ENCODE results near the gene PXDN. TPM values are rescaled to one million over a fixed set of nuclear protein-coding genes. Genes with fewer than 3 reads are reported as not detected.

PXDN gene
- total and polyA plus RNA-seq, 3 experiments from 2014 or later, result 0.39 to 3.3 (median 1.00) TPM

- Mint-ChIP-seq H3K27ac (no peak overlapping the region), H3K27me3 (peaks cover 5 to 12% of the 10 kb centered on the region in 2 donors), H3K9me3 (peaks cover 0 to 3% (median 0%) of the 10 kb centered on the region in 5 donors), H3K36me3 (no peaks in the 10 kb centered on the region), H3K4me1 (peaks cover 0 to 5% (median 1%) of the 10 kb centered on the region in 3 donors), H3K4me3 (no peak overlapping the region)
- Histone ChIP-seq H3K4me1 (ENCODE audit: insufficient read depth, low read length) (no peaks in the 10 kb centered on the region), H3K27me3 (ENCODE audit: insufficient read depth, low read length, poor library complexity, severe bottlenecking) (no peaks in the 10 kb centered on the region), H3K9me3 (ENCODE audit: low read length) (no peaks in the 10 kb centered on the region), H3K36me3 (ENCODE audit: insufficient read depth, low read length) (no peaks in the 10 kb centered on the region), H3K4me3 (ENCODE audit: low read length) (no peak overlapping the region), H3K27ac (ENCODE audit: low read depth, low read length) (no peak overlapping the region)
- ChIA-PET CTCF (no interaction called here), POLR2A (no interaction called here)
- no peak for DNase-seq
Measured at GRCh38 chr2:1754046-1754445, 9.7 kb upstream of the PXDN start.

- Mint-ChIP-seq H3K4me1 (peaks cover 0 to 5% (median 1%) of the 10 kb centered on the region in 3 donors), H3K27me3 (peaks cover 5 to 14% of the 10 kb centered on the region in 2 donors), H3K27ac (no peak overlapping the region), H3K4me3 (no peak overlapping the region), H3K36me3 (no peaks in the 10 kb centered on the region), H3K9me3 (peaks cover 0 to 3% (median 0%) of the 10 kb centered on the region in 5 donors)
- CTCF ChIA-PET, result no interaction called here
- Histone ChIP-seq H3K4me1 (ENCODE audit: insufficient read depth, low read length) (no peaks in the 10 kb centered on the region), H3K27me3 (ENCODE audit: insufficient read depth, low read length, poor library complexity, severe bottlenecking) (no peaks in the 10 kb centered on the region), H3K36me3 (ENCODE audit: insufficient read depth, low read length) (no peaks in the 10 kb centered on the region), H3K27ac (ENCODE audit: low read depth, low read length) (no peak overlapping the region), H3K4me3 (ENCODE audit: low read length) (no peak overlapping the region), H3K9me3 (ENCODE audit: low read length) (no peaks in the 10 kb centered on the region)
- POLR2A ChIA-PET, result no interaction called here
- no peak for DNase-seq
Measured at GRCh38 chr2:1752751-1753150, 8.4 kb upstream of the PXDN start.

GRCh38 chr2:1751767-1752725 lies 7.7 kb upstream of the PXDN start:
- no peaks in the 10 kb centered on the region for H3K36me3 ChIP-seq (ENCODE audit: insufficient read depth, low read length)
- peaks cover 5 to 19% of the 10 kb centered on the region in 2 donors for H3K27me3 Mint-ChIP-seq
- peak overlapping the region in 1 of 8 donors; percentile 93 for H3K27ac Mint-ChIP-seq
- DNase-seq, result no peak
- H3K9me3 Mint-ChIP-seq, result peaks cover 0 to 3% (median 0%) of the 10 kb centered on the region in 5 donors
- no peaks in the 10 kb centered on the region for H3K36me3 Mint-ChIP-seq
- H3K4me3 ChIP-seq (ENCODE audit: low read length), result no peak overlapping the region
- H3K4me3 Mint-ChIP-seq, result no peak overlapping the region
- no peak overlapping the region for H3K27ac ChIP-seq (ENCODE audit: low read depth, low read length)
- no peaks in the 10 kb centered on the region for H3K9me3 ChIP-seq (ENCODE audit: low read length)
- no peaks in the 10 kb centered on the region for H3K27me3 ChIP-seq (ENCODE audit: insufficient read depth, low read length, poor library complexity, severe bottlenecking)
- H3K4me1 ChIP-seq (ENCODE audit: insufficient read depth, low read length), result no peaks in the 10 kb centered on the region
- CTCF ChIA-PET, result no interaction called here
- H3K4me1 Mint-ChIP-seq, result peaks cover 0 to 5% (median 3%) of the 10 kb centered on the region in 3 donors
- POLR2A ChIA-PET, result no interaction called here

- no peaks in the 10 kb centered on the region for H3K36me3 ChIP-seq (ENCODE audit: insufficient read depth, low read length)
- ChIA-PET POLR2A (no interaction called here), CTCF (interaction anchor here (0.6 to 1.1 kb wide), 3 partner anchors 9 to 68 kb away, joined by 3 read pairs; no protein-coding TSS in a partner anchor)
- H3K4me1 Mint-ChIP-seq, result peaks cover 0 to 5% (median 5%) of the 10 kb centered on the region in 3 donors
- no peaks in the 10 kb centered on the region for H3K9me3 ChIP-seq (ENCODE audit: low read length)
- peak overlapping the region in 1 of 8 donors; percentile 14 for H3K27ac Mint-ChIP-seq
- H3K4me3 Mint-ChIP-seq, result no peak overlapping the region
- H3K27me3 Mint-ChIP-seq, result peaks cover 11 to 23% of the 10 kb centered on the region in 2 donors
- H3K27ac ChIP-seq (ENCODE audit: low read depth, low read length), result no peak overlapping the region
- DNase-seq, result peak in 1 of 5 donors; percentile 11
- H3K36me3 Mint-ChIP-seq, result no peaks in the 10 kb centered on the region
- no peaks in the 10 kb centered on the region for H3K27me3 ChIP-seq (ENCODE audit: insufficient read depth, low read length, poor library complexity, severe bottlenecking)
- peaks cover 0 to 3% (median 0%) of the 10 kb centered on the region in 5 donors for H3K9me3 Mint-ChIP-seq
- H3K4me3 ChIP-seq (ENCODE audit: low read length), result no peak overlapping the region
- H3K4me1 ChIP-seq (ENCODE audit: insufficient read depth, low read length), result no peaks in the 10 kb centered on the region
Measured at GRCh38 chr2:1750933-1751766, 6.8 kb upstream of the PXDN start.

GRCh38 chr2:1750270-1750932 lies 6.1 kb upstream of the PXDN start:
- ChIA-PET CTCF (interaction anchor here (0.6 to 1.1 kb wide), 3 partner anchors 8 to 69 kb away, joined by 3 read pairs; no protein-coding TSS in a partner anchor), POLR2A (no interaction called here)
- Histone ChIP-seq H3K4me3 (ENCODE audit: low read length) (no peak overlapping the region), H3K9me3 (ENCODE audit: low read length) (no peaks in the 10 kb centered on the region), H3K27me3 (ENCODE audit: insufficient read depth, low read length, poor library complexity, severe bottlenecking) (no peaks in the 10 kb centered on the region), H3K4me1 (ENCODE audit: insufficient read depth, low read length) (no peaks in the 10 kb centered on the region), H3K27ac (ENCODE audit: low read depth, low read length) (no peak overlapping the region), H3K36me3 (ENCODE audit: insufficient read depth, low read length) (no peaks in the 10 kb centered on the region)
- Mint-ChIP-seq H3K9me3 (peaks cover 0 to 3% (median 0%) of the 10 kb centered on the region in 5 donors), H3K27ac (no peak overlapping the region), H3K27me3 (peaks cover 15 to 29% of the 10 kb centered on the region in 2 donors), H3K4me3 (no peak overlapping the region), H3K4me1 (peaks cover 0 to 6% (median 5%) of the 10 kb centered on the region in 3 donors), H3K36me3 (no peaks in the 10 kb centered on the region)
- no peak for DNase-seq

GRCh38 chr2:1749489-1750119 lies 5.3 kb upstream of the PXDN start:
- H3K4me3 ChIP-seq (ENCODE audit: low read length), result no peak overlapping the region
- Mint-ChIP-seq H3K27ac (peak overlapping the region in 1 of 8 donors; percentile 79), H3K9me3 (peaks cover 0 to 3% (median 0%) of the 10 kb centered on the region in 5 donors), H3K4me3 (no peak overlapping the region), H3K36me3 (no peaks in the 10 kb centered on the region), H3K27me3 (peaks cover 14 to 30% of the 10 kb centered on the region in 2 donors), H3K4me1 (peaks cover 0 to 7% (median 7%) of the 10 kb centered on the region in 3 donors)
- CTCF ChIA-PET, result no interaction called here
- no peaks in the 10 kb centered on the region for H3K4me1 ChIP-seq (ENCODE audit: insufficient read depth, low read length)
- no peaks in the 10 kb centered on the region for H3K36me3 ChIP-seq (ENCODE audit: insufficient read depth, low read length)
- no peaks in the 10 kb centered on the region for H3K27me3 ChIP-seq (ENCODE audit: insufficient read depth, low read length, poor library complexity, severe bottlenecking)
- H3K9me3 ChIP-seq (ENCODE audit: low read length), result no peaks in the 10 kb centered on the region
- DNase-seq, result no peak
- POLR2A ChIA-PET, result no interaction called here
- no peak overlapping the region for H3K27ac ChIP-seq (ENCODE audit: low read depth, low read length)

GRCh38 chr2:1748741-1749488 lies 4.6 kb upstream of the PXDN start:
- Histone ChIP-seq H3K36me3 (ENCODE audit: insufficient read depth, low read length) (no peaks in the 10 kb centered on the region), H3K4me1 (ENCODE audit: insufficient read depth, low read length) (no peaks in the 10 kb centered on the region), H3K27me3 (ENCODE audit: insufficient read depth, low read length, poor library complexity, severe bottlenecking) (no peaks in the 10 kb centered on the region), H3K9me3 (ENCODE audit: low read length) (no peaks in the 10 kb centered on the region), H3K4me3 (ENCODE audit: low read length) (no peak overlapping the region), H3K27ac (ENCODE audit: low read depth, low read length) (no peak overlapping the region)
- Mint-ChIP-seq H3K27ac (peak overlapping the region in 1 of 8 donors; percentile 79), H3K27me3 (peaks cover 15 to 30% of the 10 kb centered on the region in 2 donors), H3K9me3 (peaks cover 0 to 3% (median 0%) of the 10 kb centered on the region in 5 donors), H3K4me1 (peaks cover 0 to 7% (median 7%) of the 10 kb centered on the region in 3 donors), H3K4me3 (no peak overlapping the region), H3K36me3 (no peaks in the 10 kb centered on the region)
- CTCF ChIA-PET, result no interaction called here
- POLR2A ChIA-PET, result no interaction called here
- DNase-seq, result no peak

Measured in CD8-positive, alpha-beta memory T cell (primary cell).